ENCODE measurements around the gene PGAM1.

The PGAM1 gene

DNA sequence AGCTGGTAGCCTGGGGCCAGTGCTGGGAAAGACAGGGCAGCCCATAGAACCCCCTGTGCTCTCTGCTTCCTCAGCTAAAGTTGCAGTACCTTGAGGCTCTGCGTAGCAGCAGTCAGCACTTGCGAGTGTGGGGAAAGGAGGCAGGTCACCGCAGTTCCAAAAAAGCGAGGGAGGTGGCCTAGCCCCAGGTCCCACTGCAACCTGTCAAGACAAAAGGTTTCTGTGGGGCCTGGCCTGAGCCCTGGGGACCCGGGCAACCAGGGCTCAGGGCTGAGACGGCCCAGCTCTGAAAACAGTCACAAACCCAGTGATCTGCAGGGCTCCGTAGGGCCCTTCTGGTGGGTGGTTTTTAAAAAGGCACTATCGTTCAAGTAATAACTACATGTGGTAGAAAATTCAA lies 44.4 kb upstream of the PGAM1 start:
- TF ChIP-seq REST (IDR thresholded peaks at IDR 0.05; ENCODE audit: low read depth) (no peak), CEBPB (IDR thresholded peaks at IDR 0.05) (no peak), EP300 (IDR thresholded peaks at IDR 0.05; ENCODE audit: borderline replicate concordance) (no peak), EGR1 (IDR thresholded peaks at IDR 0.05) (no peak), FOXM1 (IDR thresholded peaks at IDR 0.05; ENCODE audit: borderline replicate concordance, low read depth) (no peak), ZBTB7A (IDR thresholded peaks at IDR 0.05; ENCODE audit: low read depth) (no peak), RAD21 (IDR thresholded peaks at IDR 0.05; ENCODE audit: low read depth) (no peak), TAF1 (IDR thresholded peaks at IDR 0.05; ENCODE audit: low read depth) (no peak), NFIC (IDR thresholded peaks at IDR 0.05) (no peak), YY1 (IDR thresholded peaks at IDR 0.05; ENCODE audit: low read depth) (no peak)
- TF ChIP-seq, protein P1, sequence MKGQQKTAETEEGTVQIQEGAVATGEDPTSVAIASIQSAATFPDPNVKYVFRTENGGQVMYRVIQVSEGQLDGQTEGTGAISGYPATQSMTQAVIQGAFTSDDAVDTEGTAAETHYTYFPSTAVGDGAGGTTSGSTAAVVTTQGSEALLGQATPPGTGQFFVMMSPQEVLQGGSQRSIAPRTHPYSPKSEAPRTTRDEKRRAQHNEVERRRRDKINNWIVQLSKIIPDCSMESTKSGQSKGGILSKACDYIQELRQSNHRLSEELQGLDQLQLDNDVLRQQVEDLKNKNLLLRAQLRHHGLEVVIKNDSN (IDR thresholded peaks at IDR 0.05): no peak

DNA sequence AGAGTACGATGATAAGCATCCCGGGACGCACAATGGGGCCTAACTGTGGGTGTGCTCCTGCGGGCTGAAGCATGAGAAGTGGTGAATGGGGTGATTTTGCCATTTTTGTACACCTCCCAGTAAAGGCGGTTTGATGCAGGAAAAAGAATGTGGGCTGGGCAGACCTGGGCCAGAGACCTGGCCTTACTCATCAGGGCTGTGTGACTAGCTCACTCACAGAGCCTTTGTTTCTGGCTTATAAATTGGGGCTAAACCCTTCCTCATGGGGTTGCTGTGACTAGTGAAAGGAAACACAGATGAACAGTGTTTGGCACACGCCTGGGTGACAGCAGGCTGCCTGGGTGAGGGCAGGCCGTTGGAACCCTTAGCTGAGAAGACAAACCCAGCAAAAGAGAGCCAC lies 42.8 kb upstream of the PGAM1 start:
- no peak for TF ChIP-seq EP300 (IDR thresholded peaks at IDR 0.05; ENCODE audit: borderline replicate concordance)
- no peak for TF ChIP-seq EGR1 (IDR thresholded peaks at IDR 0.05)
- TF ChIP-seq RAD21 (IDR thresholded peaks at IDR 0.05; ENCODE audit: low read depth): no peak
- TF ChIP-seq CEBPB (IDR thresholded peaks at IDR 0.05): no peak
- no peak for TF ChIP-seq ZBTB7A (IDR thresholded peaks at IDR 0.05; ENCODE audit: low read depth)
- no peak for TF ChIP-seq TCF12 (IDR thresholded peaks at IDR 0.05; ENCODE audit: low read depth)
- TF ChIP-seq, protein P2, sequence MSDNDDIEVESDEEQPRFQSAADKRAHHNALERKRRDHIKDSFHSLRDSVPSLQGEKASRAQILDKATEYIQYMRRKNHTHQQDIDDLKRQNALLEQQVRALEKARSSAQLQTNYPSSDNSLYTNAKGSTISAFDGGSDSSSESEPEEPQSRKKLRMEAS (IDR thresholded peaks at IDR 0.05): no peak
- no peak for TF ChIP-seq CREB1 (IDR thresholded peaks at IDR 0.05; ENCODE audit: low read depth)
- TF ChIP-seq, protein P1 (IDR thresholded peaks at IDR 0.05): no peak
- no peak for TF ChIP-seq NFIC (IDR thresholded peaks at IDR 0.05)
- no peak for TF ChIP-seq REST (IDR thresholded peaks at IDR 0.05; ENCODE audit: low read depth)
- TF ChIP-seq TAF1 (IDR thresholded peaks at IDR 0.05; ENCODE audit: low read depth): no peak
- no peak for TF ChIP-seq FOXM1 (IDR thresholded peaks at IDR 0.05; ENCODE audit: borderline replicate concordance, low read depth)
- no peak for TF ChIP-seq TEAD4 (IDR thresholded peaks at IDR 0.05)
- TF ChIP-seq YY1 (IDR thresholded peaks at IDR 0.05; ENCODE audit: low read depth): no peak

- TF ChIP-seq RAD21 (IDR thresholded peaks at IDR 0.05; ENCODE audit: low read depth) (no peak), CEBPB (IDR thresholded peaks at IDR 0.05) (no peak), EP300 (IDR thresholded peaks at IDR 0.05; ENCODE audit: borderline replicate concordance) (no peak), TAF1 (IDR thresholded peaks at IDR 0.05; ENCODE audit: low read depth) (no peak), YY1 (IDR thresholded peaks at IDR 0.05; ENCODE audit: low read depth) (no peak), ZBTB7A (IDR thresholded peaks at IDR 0.05; ENCODE audit: low read depth) (no peak), TCF12 (IDR thresholded peaks at IDR 0.05; ENCODE audit: low read depth) (no peak), NFIC (IDR thresholded peaks at IDR 0.05) (no peak), EGR1 (IDR thresholded peaks at IDR 0.05) (no peak), TEAD4 (IDR thresholded peaks at IDR 0.05) (no peak), FOXM1 (IDR thresholded peaks at IDR 0.05; ENCODE audit: borderline replicate concordance, low read depth) (no peak), CREB1 (IDR thresholded peaks at IDR 0.05; ENCODE audit: low read depth) (no peak), REST (IDR thresholded peaks at IDR 0.05; ENCODE audit: low read depth) (no peak)
- TF ChIP-seq, protein P2 (IDR thresholded peaks at IDR 0.05): no peak
- TF ChIP-seq, protein P1 (IDR thresholded peaks at IDR 0.05): no peak
These were observed 41.8 kb upstream of the PGAM1 start for GRCh38 chr10:97384156-97384555.

DNA sequence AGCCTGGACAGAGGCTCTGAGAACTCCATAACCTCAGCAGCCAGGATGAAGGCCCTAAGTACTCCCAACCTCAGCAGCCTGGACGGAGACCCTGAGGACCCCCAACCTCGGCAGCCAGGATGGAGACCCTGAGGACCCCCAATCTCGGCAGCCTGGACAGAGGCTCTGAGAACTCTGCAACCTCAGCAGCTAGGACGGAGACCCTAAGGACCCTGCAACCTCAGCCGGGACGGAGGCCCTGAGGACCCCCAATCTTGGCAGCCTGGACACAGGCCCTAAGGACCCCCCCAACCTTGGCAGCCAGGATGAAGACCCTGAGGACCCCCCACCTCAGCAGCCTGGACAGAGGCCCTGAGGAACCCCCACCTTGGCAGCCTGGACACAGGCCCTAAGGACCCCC lies 41.4 kb upstream of the PGAM1 start:
- TF ChIP-seq CREB1 (IDR thresholded peaks at IDR 0.05; ENCODE audit: low read depth): no peak
- TF ChIP-seq EGR1 (IDR thresholded peaks at IDR 0.05): no peak
